HG02840 (cell line): ENCODE measurements around the gene JAG2.

ENCODE experiments used
- ATAC-seq: cut with Tn5 transposase; IDR thresholded peaks from one replicate; pipeline ENCODE4 v1.9.1; 2021; ENCODE audit warnings: mild to moderate bottlenecking, moderate library complexity, moderate number of reproducible peaks; ENCODE audit not compliant: unreplicated experiment, low FRiP score

JAG2 gene

DNA sequence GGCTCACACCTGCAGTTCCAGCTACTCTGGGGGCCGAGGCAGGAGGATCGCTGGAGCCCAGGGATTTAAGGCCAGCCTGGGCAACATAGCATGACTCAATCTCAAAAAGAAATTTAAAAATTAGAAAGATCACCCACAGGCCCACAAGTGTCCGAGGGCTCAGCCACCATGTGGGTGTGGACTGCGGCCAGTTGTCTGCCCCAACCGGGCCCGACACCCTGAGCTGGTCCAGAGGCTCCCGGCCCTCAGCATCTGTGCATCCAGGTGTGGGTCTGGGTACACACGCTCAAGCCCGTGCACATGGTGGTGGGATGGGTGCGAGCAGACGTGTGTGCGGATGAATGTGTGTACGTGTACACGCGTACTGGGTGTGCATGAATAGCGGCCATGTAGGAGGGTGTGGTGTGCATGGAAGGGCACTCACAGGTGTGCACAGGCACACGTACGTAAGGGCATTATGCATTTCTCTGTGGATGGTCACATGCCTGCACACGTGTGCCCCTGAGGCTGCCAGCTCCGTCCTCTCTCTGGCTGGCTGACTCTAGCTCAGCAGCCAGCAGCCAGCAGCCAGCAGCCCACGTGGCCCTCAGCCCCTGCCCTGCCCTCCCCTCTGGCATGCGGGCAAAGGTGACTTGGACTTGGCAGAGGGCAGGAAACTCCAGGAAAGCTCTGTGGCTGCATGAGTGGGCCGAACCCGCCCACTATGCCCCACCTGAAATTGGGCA, 35.8 kb upstream of the JAG2 start:
- no peak for ATAC-seq

DNA sequence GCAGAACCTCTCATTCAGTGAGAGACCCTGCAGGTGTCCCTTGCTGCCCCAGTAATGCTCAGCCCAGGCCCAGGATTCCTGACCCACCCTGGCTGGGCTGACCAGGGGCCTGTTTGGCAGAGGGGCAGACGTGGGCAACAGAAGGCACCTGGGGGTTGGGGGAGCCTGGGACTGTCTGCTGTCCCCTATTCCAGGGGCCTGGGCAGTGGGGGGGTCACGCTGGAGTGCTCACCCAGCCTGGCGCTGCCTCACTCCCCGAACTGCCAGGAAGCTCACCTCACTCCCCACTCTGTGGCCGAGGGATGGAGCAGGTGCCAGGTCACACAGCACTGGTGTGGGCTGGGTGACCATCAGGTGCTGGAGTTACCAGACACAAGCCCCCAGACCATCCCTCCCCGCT, 35.1 kb upstream of the JAG2 start:
- ATAC-seq = no peak

DNA sequence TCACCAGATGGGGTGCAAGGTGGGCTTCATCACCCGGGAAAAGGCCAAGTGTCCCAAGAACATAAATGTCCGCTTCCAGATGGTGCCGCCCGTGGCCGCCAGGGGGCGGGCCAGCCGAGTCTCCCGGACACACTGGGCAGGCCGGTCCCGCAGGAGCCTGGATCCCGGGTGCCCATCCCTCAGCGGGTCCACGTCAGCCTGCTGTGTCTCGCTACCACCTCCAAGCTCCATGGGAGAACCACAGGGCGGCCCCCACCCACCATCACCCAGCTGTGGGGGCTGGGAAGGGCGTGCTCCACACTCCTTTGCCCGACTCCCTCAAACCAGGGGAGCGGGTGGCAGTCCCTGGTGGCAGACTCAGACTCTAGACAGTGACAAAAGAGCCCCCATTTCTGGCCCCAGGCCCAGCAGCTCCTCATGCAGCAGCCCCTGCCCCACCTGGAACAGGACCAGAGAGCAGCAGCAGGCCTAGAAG, 34.5 kb upstream of the JAG2 start:
- no peak for ATAC-seq

DNA sequence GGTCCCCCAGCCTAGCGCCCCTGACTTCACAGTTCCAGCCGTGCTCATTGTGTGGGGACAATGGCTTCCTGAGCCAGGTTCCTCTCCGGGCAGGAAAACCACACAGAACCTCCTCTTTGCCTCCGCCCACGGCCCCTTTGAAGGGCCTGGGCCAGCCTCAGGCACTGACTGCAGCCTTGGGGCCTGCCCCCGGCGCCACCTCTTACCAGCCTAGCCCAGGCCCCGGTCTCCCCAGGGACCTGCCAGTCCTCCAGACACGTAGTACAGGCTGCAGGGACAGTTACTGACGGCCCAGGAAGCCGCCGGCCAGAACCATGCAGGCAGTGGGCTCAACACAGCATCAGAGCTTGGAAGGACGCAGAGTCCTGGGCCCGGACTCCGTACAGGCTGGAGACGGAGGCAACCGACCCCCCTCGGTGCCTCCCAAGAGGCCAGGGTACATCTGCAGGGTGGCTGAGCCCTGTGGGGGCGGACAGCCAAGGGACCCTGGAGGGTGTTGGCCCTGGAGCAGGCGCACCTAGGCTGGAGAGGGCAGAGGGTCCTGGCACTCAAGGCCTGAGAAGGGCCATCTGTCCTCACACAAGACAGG, 33.4 kb upstream of the JAG2 start:
- ATAC-seq = no peak

DNA sequence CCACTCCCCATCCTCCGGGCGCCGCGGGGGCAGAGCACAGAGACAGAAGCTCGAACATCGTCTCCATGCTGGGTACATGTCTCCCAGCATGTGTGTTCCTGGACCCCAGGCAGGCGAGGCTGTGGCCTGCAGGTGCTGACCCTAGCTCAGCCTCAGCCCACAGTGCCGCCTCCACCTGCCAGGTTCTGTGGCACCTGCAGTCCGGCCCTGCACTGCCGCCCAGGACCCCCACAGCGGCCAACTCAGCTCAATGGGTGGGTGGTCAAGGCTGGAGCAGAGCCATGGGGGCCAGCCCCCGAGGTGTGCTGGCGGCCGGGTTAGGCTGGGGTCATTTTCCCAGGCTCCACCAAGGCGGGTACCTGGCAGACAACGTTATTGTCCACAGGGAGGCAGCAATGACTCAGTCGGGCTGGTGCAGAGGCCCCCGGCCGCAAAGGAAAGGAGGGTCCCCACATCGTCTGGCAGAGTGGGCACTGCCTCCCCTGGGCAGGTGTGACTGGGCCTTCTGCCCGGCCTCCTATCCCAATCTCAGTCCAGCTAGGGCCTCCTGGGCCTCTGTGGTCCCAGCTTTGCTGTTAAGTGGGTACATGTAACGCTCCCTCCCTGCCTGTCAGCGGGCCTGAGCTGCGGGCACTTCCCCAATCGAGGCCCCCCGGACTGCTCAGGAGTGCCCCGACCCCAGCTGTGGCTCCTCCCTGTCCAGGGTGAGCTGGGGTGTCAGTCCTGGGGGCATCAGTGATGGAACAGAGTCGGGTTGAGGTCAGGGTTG, 32.8 kb upstream of the JAG2 start:
- no peak for ATAC-seq

DNA sequence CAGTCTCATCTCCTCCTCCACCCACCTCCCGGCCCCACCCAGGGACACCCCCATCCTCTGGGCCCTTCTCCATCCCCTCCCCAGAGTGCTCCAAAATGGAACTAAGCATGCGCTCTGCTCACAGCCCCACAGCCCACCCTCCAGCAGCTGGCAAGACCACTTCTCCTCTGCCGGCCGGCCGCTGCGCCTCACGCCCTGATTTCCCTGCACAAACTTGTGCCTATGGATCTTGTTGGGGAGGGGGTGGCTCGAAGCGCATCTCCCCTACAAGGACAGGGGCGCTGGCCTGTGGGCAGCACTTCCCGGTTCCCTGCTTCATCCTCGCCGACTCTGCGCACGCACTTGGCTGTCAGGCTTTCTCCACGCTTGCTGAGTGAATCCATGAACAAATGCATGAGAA, 32.1 kb upstream of the JAG2 start:
- no peak for ATAC-seq

DNA sequence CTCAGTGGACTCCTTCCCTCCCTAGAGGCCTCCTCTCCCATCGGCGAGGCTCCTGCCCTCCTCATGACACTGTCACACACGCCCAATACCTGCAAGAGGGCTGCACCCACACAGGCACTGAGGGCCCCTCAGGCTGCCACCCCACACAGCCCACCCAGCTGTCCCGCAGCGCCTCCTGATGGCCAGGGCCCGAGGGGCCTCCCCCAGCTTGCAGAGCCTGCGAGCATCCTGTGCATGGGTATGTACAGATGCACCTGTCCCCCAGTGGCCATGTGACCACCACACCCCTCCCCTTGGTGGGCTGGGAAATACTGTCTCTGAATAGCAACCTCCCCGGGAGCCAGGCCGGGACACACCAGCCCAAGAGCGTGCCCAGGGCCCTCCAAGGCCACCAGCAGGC, 31.5 kb upstream of the JAG2 start:
- ATAC-seq = no peak

DNA sequence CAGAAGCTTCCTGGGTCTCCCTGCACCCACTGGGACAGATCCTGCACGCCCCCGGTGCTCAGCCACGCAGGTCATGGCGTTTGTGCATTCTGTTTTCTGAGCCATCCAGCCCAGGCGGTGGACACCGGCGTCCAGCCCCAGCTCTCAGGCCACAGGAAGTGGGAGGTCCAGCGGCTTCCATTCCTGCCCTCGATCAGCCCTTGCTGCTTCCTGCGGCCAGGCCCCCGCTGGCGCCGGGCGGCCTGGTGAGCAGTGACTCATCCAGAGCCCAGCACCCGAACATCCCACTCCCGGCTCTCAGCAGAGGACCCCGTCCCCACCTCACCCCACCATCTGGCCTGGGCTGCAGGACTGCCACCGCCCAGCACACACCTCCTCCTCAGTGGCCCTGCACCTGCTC, 30.5 kb upstream of the JAG2 start:
- no peak for ATAC-seq

DNA sequence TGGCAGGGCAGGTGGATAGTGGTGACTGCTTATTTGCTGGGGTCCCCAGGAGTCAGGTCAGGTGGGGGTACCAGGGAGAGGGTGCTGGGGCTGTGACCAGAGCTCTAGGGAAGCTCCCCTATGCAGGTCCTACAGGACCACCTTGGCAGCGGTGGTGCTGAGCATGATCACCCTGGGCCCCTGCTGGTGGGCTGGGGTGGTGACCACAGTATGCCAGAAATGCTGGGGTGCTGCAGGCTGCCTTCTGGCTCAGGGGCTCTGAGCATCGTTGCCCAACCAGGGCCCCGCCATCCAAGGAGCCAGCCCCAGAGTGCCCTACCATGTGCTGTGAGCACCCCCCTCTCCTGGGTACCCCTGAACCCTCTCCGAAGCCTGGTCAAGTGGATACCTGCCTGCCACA, 30.0 kb upstream of the JAG2 start:
- ATAC-seq = no peak

DNA sequence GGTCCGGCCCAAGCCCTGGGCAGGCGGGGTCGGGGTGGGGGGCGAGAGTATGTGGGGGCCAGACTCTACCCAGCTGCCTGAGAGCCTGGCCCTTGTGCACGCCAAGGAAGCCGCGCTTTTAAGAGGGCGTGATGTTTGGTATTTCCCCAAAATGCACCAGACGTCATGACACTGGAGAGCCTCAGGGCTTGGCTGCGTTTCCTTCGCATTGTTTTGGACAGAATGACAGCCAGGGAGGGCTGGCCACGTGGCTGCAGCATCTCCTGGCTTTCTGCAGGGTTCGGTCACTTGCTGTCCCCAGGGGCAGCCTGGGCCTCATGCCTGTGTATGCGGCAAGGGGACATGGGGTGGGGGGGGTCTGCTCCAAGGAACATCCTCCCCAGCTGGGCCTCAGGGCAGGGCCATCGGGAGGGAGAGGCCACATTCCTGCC, 28.6 kb upstream of the JAG2 start:
- ATAC-seq = no peak

DNA sequence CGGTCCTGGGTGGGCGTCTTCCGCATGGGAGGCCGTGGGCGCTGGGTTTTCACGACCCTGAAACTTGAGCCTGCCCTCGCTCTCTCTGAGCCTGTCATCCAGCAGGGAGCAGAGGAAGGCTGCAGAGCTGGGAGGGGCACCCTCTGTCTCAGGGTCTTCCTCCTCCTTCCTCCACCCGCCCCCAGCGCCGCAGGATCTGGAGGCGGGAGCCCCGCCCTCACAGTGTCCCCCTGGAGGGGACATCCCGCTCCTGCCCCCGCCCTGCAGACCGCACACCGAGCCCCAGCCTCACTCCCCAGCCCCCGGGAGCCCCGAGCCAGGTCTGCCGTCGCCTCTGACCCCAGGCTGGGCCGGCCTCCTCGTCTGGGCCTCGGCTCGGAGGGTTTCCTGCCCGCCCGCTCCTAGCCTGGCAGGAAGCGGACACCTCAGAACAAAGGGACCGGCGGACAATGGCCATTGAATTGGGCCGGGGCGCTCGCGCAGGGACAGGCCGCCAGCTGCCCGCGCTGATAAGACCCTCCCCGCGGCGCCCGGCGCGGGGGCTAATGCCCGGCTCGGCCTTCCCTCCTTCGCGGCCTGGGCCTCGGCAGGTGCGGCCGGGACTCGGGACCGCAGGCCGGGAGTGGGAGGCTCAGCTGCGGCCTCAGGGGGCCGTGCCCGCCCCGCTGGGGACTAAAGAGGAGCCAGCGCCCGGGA, 27.8 kb upstream of the JAG2 start:
- ATAC-seq = no peak

DNA sequence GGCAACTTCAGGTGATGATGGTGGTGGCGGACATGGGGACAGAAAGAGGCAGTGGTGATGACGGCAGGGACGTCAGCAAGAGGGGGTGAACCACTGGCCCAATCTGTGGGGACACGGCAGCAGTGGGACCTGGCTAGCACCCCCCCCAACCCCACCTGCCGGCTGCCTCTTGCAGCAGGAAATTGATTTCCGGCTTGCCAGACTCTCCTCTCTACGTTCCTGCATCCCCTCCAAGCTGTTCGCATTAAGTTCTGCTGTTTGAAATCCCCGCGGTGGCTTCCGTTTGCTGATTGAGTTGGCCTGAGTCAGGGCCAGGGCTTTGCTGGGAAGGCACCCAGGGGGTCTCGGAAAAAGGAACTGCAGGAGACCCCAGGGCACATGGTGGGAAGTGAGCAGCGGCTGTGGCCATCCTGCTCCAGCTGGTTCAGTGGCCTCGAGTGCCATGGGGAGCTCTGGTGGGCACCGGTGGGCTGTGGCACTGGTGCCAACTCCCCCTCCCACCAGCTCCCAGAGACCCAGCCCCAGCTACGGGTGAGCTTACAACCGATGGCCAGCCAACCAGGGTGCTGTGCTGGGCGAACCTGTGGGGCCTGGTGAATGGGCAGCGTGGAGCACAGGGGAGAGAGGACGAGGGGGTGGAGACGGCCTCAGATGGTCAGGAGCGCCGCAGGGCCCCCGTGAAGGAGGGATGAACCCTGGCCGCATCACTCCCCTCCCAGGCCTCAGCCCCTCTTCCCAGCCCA, 27.1 kb upstream of the JAG2 start:
- no peak for ATAC-seq

DNA sequence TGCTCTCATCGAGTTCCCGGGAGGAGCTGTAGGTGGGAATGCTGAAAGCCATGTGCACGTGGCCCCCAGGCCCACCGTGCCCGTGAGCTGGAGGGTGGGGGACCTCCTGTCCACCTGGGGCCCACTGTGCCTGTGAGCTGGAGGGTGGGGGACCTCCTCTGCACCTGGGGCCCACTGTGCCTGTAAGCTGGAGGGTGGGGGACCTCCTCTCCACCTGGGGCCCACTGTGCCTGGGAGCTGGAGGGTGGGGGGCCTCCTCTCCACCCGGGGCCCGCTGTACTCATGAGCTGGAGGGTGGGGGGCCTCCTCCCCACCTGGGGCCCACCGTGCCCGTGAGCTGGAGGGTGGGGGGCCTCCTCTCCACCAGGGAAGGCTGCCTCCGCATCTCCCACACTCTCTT, 26.5 kb upstream of the JAG2 start:
- no peak for ATAC-seq

DNA sequence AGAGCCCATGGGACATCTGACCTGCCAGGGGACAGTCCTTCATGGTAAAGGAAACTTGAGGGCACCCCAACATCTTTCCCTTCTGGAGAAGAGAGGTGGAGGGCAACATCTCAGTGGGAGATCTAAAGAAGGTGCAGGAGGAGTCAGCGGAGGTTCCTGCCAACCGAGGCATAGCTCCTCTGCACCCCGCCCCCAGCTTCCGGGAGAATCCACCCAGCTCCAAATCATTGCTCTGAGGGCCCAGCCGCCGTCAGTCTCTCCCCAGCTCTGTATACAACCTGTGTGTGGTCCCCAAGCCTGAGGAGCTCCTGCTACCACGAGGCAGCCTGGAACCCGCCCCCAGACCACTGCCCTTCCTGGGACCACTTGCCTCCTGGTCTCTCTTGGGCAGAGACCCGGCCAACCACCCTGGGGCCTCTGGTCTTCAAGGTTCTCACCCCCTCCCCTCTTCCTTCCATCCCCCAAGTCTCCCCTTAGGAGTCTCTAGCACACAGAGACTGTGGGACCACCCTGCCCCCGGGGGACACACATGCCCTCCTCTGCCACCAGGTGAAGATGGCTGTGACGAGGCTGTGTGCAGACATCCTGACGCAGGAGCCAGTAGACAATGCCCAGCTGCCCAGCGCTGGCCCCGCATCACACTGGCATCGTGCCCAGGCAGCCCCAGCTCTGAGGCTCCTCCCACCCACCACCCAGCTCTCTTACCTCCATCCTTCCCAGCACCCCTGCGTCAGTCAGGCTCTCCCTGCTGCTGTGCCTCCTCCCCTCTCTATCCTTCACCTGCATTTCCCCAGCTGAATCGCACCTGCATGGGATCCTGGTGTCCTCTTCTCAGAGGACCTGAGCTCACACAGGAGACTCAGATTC, 25.6 kb upstream of the JAG2 start:
- ATAC-seq = no peak

DNA sequence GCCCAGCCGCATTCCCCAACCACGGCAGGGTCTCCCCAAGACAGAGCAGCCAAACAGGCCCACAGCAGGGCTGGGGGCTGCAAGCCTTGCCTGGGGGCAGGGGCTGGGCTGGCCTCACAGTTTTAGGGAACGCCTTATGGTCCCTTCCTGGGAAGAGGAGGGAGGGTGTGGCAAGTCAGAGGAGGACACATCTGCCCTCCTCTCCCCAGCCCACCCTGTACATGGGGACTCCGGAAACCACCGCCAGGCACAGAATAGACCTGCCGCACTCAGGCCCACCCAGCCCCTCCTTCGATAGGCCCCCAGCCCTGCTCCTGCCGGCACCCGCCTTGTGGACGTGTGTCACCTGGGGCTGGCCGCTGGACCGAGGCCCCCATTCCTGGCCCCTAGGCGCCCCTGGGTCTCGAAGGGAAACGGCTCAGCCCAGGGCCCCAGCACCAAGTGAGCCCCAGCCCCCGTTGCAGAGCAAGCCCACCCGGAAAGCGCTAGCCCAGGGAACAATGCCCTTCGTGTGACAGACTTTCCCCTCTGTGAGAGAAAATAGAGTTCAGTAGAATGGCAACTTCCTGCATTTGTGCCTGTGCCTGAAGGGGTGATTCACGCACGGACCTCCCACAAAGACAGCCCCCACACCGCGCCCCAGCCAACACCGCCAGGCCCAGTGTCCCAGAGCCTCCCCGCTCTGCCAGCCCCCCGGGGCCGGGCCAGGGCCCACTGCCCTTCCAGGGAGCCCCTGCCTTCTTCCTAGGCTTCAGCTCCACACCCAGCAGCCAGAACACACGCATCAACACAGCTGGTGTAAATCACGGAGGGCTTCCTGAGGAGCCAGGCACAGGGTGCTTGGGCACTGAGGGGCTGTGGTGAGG, 24.5 kb upstream of the JAG2 start:
- ATAC-seq = no peak

DNA sequence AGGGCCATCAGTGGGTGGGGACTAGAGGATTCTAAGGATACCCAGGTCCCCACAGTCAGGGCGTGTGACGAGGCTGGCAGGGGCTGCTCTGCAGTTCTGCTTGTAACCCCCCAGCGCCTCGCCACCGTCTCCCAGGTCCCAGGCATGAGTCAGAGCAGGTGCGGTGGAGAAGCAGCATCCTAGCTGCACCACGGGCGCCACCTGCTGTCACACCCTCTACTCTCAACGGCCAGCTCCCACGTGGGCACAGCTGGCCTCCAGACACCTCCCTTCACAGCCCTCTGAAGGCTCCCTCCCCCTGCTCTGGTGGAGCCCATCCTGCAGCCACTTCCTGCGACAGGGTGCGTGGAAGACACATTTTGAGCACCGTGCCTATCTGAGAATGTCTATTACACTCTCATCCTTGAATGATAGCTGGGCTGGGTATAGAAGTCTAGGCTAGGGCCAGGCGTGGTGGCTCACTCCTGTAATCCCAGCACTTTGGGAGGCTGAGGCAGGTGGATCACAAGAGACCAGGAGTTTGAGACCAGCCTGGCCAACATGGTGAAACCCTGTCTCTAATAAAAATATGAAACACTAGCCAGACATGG, 19.5 kb upstream of the JAG2 start:
- ATAC-seq = no peak

DNA sequence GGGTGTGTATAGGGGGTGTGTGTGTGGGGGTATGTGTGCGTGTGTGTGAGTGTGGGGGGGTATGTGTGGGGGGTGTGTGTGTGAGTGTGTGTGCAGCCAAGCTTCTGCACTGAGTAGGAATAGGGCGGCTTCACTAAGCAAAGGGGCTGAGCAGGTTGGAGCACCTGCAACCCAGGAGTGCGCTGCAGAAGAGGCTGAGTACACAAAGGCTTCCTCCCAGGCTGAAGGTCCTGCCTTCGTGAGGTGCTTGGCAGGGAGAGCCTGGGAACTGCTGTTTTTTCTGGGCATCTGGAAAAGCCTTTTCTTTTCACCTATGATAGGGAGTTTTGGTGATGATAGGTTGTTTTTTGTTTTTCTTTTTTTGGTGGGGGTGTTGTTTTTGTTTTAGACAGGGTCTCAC, 18.5 kb upstream of the JAG2 start:
- no peak for ATAC-seq

DNA sequence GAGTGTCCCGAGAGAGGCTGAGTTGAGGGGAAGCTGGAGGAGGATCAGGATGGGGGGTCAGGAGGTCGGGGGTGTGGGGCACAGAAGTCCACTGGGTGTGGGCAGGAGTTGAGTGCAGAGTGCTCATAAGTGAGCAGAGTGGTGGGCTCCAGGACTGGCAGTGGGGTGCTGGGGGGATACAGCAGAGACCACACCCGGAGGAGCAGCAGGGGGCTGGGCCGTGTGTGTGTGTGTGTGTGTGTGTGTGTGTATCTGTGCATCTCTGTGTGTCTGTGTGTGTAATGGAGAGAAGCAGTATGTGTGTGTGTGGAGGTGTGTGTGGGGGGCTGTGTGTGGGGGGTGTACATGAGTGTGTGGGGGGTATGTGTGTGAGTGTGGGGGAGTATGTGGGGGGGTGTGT, 17.4 kb upstream of the JAG2 start:
- ATAC-seq = no peak
